Fibroblast of mammary gland (primary cell): ENCODE data around the gene ZFYVE27.

ENCODE experiments used
- DNase-seq: peaks from one replicate; pipeline ENCODE4 v3.0.0-alpha.2; 2010; ENCODE audit warnings: low read depth
- H3K4me3 ChIP-seq: 2 replicates; pipeline ENCODE4 v1.5.1; 2011; ENCODE audit warnings: low read depth, mild to moderate bottlenecking, low read length, moderate library complexity; ENCODE audit not compliant: control insufficient read depth
- TF ChIP-seq, protein P1 (sequence below): conservative IDR thresholded peaks from 2 replicates; pipeline ENCODE4 v1.5.1; 2011; ENCODE audit warnings: low read depth, low read length, inconsistent platforms; ENCODE audit not compliant: control insufficient read depth, insufficient read depth

The ZFYVE27 gene

DNA sequence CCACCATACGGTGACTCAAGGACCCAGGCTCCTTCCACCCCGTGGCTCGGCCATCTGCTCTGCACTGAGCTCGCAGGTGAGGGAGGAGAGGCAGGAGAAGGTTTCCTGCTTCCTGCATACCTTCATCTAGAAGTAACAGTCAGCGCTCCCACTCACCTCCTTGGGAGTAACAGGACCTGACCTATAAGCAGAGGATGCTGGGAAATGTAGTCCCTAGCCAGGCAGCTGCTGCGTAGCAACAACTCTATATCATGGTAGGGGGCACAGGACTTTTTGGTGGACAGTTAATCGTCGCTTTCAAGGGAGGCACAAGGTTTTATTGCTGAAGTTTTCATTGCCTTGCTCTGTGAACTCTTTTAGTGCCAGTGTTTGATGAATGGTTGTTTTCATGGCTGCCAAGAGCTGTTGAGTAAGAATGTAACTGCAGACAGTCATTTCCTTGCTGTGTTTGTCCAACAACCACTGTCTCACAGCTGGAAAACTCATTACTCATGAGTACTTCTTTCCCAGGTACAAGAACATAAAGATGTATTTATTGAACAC is 10.2 kb upstream of the ZFYVE27 start:
- DNase-seq = peak; percentile 92
- TF ChIP-seq, protein P1, sequence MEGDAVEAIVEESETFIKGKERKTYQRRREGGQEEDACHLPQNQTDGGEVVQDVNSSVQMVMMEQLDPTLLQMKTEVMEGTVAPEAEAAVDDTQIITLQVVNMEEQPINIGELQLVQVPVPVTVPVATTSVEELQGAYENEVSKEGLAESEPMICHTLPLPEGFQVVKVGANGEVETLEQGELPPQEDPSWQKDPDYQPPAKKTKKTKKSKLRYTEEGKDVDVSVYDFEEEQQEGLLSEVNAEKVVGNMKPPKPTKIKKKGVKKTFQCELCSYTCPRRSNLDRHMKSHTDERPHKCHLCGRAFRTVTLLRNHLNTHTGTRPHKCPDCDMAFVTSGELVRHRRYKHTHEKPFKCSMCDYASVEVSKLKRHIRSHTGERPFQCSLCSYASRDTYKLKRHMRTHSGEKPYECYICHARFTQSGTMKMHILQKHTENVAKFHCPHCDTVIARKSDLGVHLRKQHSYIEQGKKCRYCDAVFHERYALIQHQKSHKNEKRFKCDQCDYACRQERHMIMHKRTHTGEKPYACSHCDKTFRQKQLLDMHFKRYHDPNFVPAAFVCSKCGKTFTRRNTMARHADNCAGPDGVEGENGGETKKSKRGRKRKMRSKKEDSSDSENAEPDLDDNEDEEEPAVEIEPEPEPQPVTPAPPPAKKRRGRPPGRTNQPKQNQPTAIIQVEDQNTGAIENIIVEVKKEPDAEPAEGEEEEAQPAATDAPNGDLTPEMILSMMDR = no peak
- H3K4me3 ChIP-seq = no peak overlapping the region

DNA sequence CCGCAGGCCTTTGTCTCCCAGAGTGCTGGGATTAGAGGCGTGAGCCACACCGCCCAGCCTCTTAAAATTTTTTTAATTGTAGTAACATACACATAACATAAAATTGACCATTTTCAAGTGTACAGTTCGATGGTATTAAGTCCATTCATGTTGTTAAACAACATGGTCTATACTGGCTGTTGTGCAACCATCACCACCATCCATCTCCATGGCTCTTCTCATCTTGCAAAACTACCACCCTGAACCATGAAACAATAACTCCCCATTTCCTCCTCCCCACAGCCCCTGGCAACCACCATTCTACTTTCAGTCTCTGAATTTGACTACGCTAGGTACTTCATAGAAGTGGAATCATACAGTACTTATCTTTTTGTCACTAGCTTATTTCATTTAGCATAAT is 7.9 kb upstream of the ZFYVE27 start:
- no peak for DNase-seq
- H3K4me3 ChIP-seq = no peak overlapping the region
- TF ChIP-seq, protein P1 = no peak

DNA sequence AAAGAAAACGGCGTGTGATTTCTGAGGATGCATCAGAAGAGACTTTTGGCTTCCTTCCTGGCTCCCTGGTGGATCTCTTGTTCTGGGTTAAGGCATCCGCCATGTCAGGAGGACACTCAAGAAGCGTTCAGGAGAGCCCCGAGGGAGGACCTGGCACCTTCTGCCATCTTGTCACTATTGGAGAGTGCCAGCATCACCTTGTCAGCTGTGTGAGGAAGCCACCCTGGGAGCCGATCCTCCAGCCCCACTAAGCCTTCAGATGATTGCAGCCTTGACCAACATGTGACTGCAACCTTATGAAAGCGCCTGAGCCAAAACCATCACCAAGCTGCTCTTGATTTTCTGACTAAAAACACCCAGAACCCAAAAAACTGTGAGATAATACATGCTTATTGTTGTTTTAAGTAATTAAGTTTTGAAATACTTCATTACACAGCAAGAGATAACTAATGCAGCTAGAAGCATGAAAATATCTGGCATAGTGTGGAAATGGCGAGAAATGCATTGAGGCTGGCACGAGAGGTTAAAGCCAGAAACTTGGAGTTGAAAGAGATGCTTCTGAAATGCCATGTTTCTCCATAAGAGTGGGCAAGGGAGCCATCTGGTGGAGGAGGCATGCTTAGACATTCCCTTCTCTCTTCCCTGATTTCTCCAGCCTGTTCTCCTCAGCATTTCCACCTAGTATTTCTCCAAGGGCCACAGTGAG is 5.4 kb upstream of the ZFYVE27 start:
- DNase-seq = peak; percentile 79
- no peak overlapping the region for H3K4me3 ChIP-seq

DNA sequence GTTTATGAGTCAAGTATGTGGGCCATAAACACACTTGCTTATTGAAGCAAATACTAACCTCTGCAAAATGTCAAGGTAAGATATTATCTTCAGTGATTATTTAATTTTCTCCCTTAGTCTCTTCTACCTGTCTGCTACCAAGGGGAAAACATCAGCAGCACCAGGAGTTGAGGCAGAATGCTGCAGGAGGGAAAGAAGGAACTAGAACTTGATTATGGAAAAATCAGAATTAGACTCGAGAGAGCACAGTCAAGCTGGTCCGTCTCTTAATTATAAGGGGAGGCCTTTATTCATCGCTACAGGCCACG is 4.9 kb upstream of the ZFYVE27 start:
- no peak overlapping the region for H3K4me3 ChIP-seq
- TF ChIP-seq, protein P1 = no peak
- DNase-seq = no peak

More for the DNA sequence above, 5.4 kb upstream of the ZFYVE27 start:
- TF ChIP-seq, protein P1 = peak; percentile 95

DNA sequence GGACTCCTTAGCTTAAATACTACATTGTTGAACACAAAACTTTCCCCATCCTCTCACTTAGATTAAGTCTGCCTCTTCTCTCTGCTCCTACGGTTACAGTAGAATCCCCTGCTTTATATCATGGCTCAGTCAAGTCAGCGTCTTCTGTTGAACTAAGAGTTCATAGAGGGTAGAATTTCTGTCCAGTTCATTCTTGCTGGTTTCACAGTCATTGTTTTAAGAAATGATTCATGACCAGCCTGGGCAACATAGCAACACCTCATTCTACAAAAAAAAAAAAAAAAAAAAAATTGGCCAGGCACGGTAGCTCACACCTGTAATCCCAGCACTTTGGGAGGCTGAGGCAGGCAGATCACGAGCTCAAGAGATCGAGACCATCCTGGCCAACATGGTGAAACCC is 3.7 kb upstream of the ZFYVE27 start:
- no peak for DNase-seq
- H3K4me3 ChIP-seq = no peak overlapping the region
- TF ChIP-seq, protein P1 = no peak

DNA sequence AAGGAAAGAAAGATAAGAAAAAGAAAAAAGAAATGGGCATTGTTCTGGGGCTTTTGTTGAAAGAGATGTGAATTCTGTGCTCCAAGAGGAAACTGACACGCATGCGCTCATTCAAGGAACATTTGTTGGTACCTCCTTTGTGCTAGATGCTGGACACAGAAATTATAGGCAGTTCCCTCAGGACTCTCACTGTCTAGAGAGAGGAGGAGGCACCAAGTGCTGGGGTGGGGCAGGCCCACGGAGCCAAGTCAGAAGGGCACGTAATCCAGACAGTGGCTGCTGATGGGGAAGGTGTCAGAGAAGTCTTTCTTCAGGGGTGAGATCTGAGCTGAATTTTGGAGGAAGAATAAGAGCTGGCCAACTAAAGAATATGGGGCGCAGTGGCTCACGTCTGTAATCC is 2.9 kb upstream of the ZFYVE27 start:
- TF ChIP-seq, protein P1 = no peak
- H3K4me3 ChIP-seq = no peak overlapping the region
- no peak for DNase-seq
